GM12873 (cell line): ENCODE measurements around the gene FLOT1.

Experiments used
- CTCF ChIP-seq: IDR thresholded peaks from 2 replicates; pipeline ENCODE4 v1.5.1; 2012; ENCODE audit warnings: low read depth, mild to moderate bottlenecking, moderate library complexity, low read length, control low read depth; ENCODE audit not compliant: insufficient read depth; ENCODE audit errors: missing control alignments

The FLOT1 gene

GRCh38 chr6:30717129-30717844 is 25.2 kb downstream of the FLOT1 start, which contains the start of gene MDC1:
MDC1 (minus strand) TSS chr6:30717281; CDS start chr6:30715175, 2,106 bp downstream.
- peak; percentile 34 for TF ChIP-seq CTCF

- TF ChIP-seq CTCF, result no peak
Measured at GRCh38 chr6:30716879-30717128, 25.7 kb downstream of the FLOT1 start.

- no peak for TF ChIP-seq CTCF
Measured at GRCh38 chr6:30714263-30714662, 28.2 kb downstream of the FLOT1 start.

GRCh38 chr6:30712441-30712945 is 30.0 kb downstream of the FLOT1 start:
- no peak for TF ChIP-seq CTCF

GRCh38 chr6:30711758-30712380 is 30.6 kb downstream of the FLOT1 start:
- TF ChIP-seq CTCF, result no peak

- TF ChIP-seq CTCF, result no peak
Measured at GRCh38 chr6:30709101-30709868, 33.2 kb downstream of the FLOT1 start.

- no peak for TF ChIP-seq CTCF
Measured at GRCh38 chr6:30707281-30707850, 35.1 kb downstream of the FLOT1 start.
